Left ventricle myocardium superior (tissue), 1 donor: ENCODE results near the gene AKR7A3. TPM values are rescaled to one million over a fixed set of nuclear protein-coding genes. Genes with fewer than 3 reads are reported as not detected.
"Not testable (repeated sequence)": the region's sequence is repeated elsewhere in the genome, so short reads cannot be mapped to it uniquely, and the experiment has no call there.

Experiments
- ATAC-seq: fragments of 200-7000 bp; cut with Tn5 transposase; one replicate; pipeline ENCODE4 v1.9.1; 2020; ENCODE audit warnings: mild to moderate bottlenecking, moderate library complexity
- DNase-seq: peaks from one replicate; pipeline ENCODE4 v3.0.0-alpha.2; 2020
- intact Hi-C: fragments of 100-400 bp; cut with micrococcal nuclease; formaldehyde crosslinking; loops from one replicate; pipeline ENCODE4 v1.11.0; 2022
- long read RNA-seq: library from polyadenylated mRNA; unstranded; transcript quantifications from one replicate; pipeline ENCODE4 v2.0.0, GENCODE V29; 2021
- total RNA-seq: library from RNA; stranded (reverse); fragmentation: NEBNext Ultra II Directional; extraction: Animal tissue kit (Norgen Biotek cat#: 25700); gene quantifications from one replicate; pipeline ENCODE4 v1.2.1, GENCODE V29; 2021
- donor health status: DM: no; HTN: yes; CAD: no; lungs with severe emphysema.

Gene AKR7A3
- total RNA-seq, result 0.20 TPM
- long read RNA-seq, result 0 reads

DNA sequence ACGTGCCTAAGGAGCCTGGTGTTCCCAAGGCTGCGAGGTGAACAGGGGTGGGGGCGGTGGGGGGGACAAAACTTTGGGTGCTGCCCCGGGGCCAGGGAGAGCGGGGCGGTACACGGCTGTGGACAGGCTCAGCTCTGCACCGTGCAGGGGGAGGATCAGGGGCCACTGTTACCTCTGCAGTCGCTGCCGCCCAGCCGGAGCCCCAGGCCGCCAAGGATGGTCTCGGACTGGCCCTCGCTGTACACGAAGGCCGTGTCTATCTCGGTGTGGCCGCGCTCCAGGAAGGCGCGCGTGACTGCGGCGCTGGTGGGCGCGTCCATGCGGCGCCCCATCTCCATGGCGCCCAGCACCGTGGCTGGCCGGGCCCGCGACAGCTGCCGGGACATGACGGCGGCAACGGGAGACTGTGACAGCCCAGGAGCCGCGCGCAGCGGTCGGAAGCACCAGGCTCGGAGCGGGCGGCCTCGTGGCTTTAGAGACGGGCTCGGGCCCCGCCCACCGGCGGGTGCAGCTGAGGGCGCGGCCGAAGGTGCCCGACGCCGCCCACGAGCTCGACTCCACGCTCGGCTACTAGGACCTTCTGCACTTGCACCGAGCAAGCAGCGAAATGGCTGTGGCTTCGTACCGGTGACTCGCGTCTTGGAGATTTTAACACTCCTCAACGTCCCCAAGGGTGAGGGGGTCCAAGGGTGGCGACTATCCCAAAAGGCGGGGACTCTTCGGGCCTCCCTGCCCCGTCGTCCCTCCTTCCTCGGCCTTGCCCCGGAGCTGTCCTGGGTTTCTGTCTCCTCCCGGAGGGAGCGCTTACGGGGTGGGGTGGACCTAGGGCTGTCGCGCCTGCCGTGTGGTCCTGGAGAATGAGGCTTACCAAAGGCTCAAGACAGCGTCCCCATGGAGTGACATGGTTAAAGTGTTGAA, at the start of gene AKR7A3:
AKR7A3 (minus strand) TSS at position 447 of the 918 bp plus-strand sequence; CDS start at position 386, 61 bp downstream.
- intact Hi-C loops, result not testable (repeated sequence)
- peak; percentile 74 for DNase-seq
- ATAC-seq, result peak; percentile 93

GRCh38 chr1:19338323-19338762, 49.8 kb upstream of the AKR7A3 start:
- DNase-seq (no peak), ATAC-seq (no peak)
- intact Hi-C loops, result no loop called here

DNA sequence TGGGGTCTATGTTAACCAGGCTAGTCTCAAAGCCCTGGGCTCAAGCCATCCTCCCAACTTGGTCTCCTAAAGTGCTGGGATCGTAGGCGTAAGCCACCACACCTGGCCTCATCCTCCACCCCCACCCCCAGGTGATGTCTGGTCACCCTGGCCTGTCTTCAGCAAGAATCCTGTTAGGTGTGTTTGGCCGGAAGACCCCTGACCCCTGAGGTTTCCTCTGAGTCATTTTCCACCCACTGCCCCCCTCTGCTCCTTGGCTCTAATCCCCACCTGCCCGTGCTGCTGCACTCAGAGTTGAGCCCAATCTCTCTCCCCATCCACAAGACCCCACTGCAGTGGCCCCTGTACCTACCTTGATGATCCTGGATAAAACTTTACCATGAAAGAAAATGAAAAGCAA, 48.7 kb upstream of the AKR7A3 start:
- intact Hi-C loops, result no loop called here
- no peak for DNase-seq

DNA sequence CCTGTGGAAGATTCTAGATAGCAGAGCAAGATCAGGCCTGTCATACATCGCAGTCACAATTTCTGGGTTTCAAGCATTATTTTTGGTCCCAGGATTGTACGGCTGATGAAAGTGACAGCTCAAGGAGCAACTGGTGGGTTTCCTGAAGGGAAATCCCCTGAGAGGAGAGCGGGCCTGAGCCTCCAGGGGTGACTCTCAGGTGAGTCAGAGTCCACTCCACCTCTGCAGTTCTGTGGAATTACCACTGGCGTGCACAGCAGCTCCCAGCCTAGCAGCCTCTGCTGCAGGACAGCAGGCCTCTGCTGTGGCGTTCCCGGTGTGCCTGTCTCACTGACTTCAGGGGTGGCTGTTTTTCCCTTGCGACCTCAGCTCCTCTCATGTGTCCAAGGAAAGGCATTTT, 48.0 kb upstream of the AKR7A3 start:
- ATAC-seq, result no peak
- DNase-seq, result no peak
- intact Hi-C loops, result no loop called here

More for the DNA sequence above, 48.7 kb upstream of the AKR7A3 start:
- ATAC-seq, result no peak

GRCh38 chr1:19333587-19334354, 45.2 kb upstream of the AKR7A3 start:
- intact Hi-C loops, result no loop called here
- DNase-seq (no peak), ATAC-seq (no peak)

GRCh38 chr1:19332832-19333231, 44.3 kb upstream of the AKR7A3 start:
- no peak for DNase-seq
- intact Hi-C loops, result no loop called here
- ATAC-seq, result no peak

DNA sequence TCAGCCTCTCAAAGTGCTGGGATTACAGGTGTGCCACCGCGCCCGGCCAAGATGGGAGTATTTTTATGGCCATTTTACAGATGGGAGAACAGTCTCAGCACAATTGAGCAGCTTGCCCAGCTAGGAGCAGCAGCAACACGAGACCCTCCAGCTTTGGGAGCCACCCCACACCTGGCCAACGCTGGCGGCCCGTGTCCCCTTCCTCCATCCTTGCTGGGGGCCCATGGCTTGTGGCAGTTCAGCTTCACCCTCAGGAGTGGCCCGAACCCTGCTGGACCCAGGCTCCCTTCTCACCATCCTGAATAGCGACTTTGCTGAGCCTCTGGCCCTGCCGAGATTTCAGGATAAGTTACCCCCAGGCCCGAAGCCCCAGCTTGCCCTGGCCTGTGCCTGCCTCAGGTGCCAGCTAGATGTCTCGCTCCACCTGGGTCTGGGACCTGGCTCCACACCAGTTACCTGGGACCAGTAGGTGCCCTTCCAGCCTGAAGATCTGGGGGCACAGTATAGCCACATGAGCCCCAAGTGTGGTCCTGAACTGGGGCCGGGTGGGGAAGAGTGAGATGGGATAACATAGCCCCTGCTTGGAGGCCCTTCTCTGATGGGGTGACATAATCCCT, 42.8 kb upstream of the AKR7A3 start:
- ATAC-seq, result no peak
- intact Hi-C loops, result no loop called here

DNA sequence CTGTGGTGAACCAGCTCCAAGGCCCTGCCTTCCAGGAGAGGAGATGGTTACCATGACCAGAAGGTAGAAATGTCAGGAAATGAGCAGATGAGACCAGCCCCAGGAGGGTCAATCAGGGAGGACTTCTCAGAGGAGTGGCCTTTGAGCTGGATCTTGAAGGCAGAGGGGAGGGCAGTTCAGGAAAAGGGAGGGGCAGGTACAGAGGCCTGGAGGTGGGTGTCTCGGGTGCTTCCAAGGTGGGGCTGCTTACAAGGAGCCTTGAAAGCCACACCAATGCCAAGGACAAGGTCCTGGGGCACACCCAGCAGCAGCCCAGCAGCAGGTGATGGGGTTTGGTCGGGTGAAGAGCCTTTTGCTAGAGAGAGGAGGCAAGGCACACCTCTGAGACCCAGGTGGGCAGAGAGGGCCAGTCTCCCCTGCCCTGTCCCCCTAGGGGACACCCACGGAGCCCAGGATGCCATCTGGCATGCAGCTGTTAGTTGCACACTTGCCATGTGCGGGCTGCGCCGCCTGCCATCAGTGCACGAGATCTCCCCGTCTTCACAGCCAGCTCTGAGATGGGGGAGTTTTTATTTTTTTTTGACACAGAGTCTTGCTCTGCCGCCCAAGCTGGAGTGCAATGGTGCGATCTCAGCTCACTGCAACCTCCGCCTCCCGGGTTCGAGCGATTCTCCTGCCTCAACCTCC, 42.0 kb upstream of the AKR7A3 start:
- ATAC-seq (no peak), DNase-seq (no peak)
- intact Hi-C loops, result no loop called here

More for the DNA sequence above, 42.8 kb upstream of the AKR7A3 start:
- no peak for DNase-seq

GRCh38 chr1:19329611-19330010, 41.0 kb upstream of the AKR7A3 start:
- DNase-seq (no peak), ATAC-seq (no peak)
- intact Hi-C loops, result no loop called here

DNA sequence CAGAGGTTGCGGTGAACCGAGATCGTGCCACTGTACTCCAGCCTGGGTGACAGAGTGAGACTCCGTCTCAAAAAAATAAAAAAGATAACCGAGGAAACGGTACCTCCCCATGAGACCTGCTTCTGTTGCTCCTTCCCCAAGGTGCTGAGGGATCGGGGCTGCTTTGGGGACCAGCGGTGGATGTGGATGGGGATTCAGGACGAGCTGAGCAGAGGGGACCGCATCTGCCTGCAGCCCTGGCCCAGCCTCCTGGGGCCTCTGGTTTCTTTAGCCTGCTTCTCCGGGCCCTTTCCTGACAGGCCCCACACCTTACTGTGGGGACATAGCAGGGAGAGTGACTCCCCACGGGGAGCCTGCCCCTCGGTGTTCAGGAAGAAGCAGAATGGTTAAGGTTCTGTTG, 40.6 kb upstream of the AKR7A3 start:
- DNase-seq, result no peak
- intact Hi-C loops, result no loop called here
- no peak for ATAC-seq

GRCh38 chr1:19328486-19328885, 39.9 kb upstream of the AKR7A3 start:
- ATAC-seq (no peak), DNase-seq (no peak)
- intact Hi-C loops, result no loop called here

DNA sequence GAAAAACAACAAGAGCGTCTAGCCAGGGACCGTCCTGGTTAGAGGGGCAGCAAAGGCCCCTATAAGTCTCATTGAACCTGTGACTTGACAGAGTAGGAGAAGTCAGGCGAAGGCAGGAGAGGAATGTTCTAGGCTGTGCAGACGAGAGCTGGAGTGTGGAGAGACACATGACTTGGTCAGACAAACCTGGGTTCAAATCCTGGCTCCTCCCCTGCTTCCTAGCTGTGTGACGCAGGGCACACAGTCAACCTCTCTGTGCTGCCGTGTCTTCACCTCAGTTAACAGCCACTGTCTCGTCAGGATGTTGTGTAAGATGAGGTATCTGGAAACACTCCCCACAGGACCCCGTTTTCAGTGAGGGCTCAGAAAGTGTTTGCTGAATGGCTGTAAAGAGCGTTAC, 39.2 kb upstream of the AKR7A3 start:
- ATAC-seq, result no peak
- intact Hi-C loops, result no loop called here
- DNase-seq, result peak; percentile 3

DNA sequence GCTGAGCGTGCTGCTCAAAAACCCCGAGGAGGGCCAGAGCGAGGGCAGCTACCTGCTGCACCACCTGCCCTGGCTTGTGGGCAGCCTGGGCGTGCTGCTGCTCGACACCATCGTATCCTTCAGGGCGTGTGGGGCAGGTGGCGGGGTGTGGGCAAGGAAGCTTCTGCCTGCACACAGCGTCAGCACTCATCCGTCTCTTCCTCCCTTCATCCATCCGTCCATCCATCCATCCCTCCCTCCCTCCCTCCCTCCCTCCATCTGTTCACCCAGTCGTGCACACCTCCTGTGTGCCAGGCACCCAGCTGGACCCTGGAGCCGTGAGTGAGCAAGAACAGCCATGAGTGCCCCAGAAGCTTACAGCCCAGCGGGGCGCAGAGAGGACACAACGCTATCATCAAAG, 38.7 kb upstream of the AKR7A3 start:
- DNase-seq (peak; percentile 16), ATAC-seq (no peak)
- intact Hi-C loops, result no loop called here

GRCh38 chr1:19326748-19327065, 38.1 kb upstream of the AKR7A3 start:
- intact Hi-C loops, result no loop called here
- ATAC-seq, result no peak

DNA sequence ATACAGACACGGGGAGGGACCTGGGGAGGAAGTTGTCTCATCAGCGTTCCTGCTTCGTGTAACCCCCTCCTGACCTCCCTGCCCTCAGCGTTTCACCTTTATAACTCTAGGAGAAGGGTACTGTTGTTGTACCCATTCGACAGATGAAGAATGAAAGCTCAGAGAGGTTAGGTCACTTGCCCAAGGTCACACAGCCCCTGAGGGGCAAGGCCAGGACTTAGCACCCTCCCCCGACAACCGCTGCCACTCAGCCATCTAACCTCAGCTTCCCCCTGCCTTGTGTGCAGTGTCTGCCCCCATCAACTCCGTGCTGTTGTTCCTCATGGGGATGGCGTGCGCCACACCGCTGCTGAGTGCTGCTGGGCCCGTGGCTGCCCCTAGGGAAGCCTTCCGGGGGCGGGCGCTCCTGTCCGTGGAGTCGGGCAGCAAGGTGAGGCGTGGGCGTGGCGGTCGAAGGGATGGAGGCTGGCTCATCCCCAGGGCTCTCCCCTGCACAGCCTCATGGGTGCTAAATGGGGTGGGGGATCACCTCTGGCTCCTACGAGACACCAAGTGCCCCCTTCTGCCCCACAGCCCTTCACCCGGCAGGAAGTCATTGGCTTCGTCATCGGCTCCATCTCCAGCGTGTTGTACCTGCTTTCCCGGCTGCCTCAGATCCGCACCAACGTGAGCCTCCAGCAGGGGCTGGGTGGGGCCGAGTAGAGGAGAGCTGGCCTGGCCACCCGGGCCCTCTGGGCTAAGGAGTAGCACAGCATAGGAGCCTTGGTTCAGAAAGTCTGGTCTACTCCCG, 37.6 kb upstream of the AKR7A3 start:
- DNase-seq (peak; percentile 26), ATAC-seq (no peak)
- intact Hi-C loops, result no loop called here

More at GRCh38 chr1:19326748-19327065, 38.1 kb upstream of the AKR7A3 start:
- DNase-seq, result peak; percentile 23

- ATAC-seq, result no peak
- intact Hi-C loops, result no loop called here
- DNase-seq, result peak; percentile 11
Observed at GRCh38 chr1:19325368-19325957, 36.9 kb upstream of the AKR7A3 start.

- ATAC-seq (no peak), DNase-seq (peak; percentile 17)
- intact Hi-C loops, result no loop called here
Observed at GRCh38 chr1:19324665-19324990, 36.1 kb upstream of the AKR7A3 start.

DNA sequence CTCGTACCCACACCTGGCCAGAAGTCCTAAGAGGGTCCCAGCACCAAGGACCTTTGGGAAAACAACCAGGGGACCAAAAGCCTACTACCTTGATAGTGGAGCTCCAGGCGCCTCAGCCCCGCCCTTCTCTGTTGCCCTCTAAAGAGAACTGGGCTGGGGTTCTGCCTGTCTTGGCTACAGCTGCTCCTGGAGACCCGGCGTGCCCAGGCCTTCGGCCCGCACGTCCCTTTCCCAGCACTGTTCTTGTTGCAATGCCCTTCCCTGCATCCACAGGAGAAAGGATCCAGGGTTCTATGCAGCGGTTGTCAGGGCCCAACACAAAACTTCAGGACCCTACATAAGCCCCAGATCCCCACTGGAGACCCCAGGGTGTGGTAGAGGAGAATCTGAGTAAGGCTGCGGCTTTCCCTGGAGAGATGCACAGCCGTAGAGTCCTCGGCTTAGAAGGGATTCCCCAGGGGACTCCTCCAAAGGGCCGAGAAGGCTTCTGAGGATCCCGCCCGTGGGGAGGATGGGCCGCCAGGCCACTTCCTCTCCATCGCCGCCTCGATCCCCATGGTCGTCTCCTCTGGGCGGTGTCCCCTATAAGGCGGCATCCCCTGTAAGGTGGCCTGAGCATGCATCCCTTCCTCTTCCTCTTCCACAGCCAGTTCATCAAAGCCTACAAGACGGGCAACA, 35.6 kb upstream of the AKR7A3 start:
- ATAC-seq (no peak), DNase-seq (peak; percentile 10)

More for the DNA sequence above, 35.6 kb upstream of the AKR7A3 start:
- intact Hi-C loops, result no loop called here
